NCI-H1694 treated with DMSO at 0.1 percent for 48 hours (cell line): Measurements from ENCODE around the gene PTCHD4.

ENCODE experiments used
- DNase-seq: peaks from one replicate; lab custom pipeline; 2025; lab: John Stamatoyannopoulos, UW

Gene PTCHD4

GRCh38 chr6:48099713-48100587, 11.0 kb downstream of the PTCHD4 start:
- no peak for DNase-seq

- DNase-seq, result no peak
These were observed 12.1 kb downstream of the PTCHD4 start for GRCh38 chr6:48098923-48099322.

GRCh38 chr6:48092550-48093217, 18.3 kb downstream of the PTCHD4 start:
- no peak for DNase-seq

- DNase-seq, result no peak
These were observed 20.5 kb downstream of the PTCHD4 start for GRCh38 chr6:48090546-48090945.

GRCh38 chr6:48087448-48087847, 23.5 kb downstream of the PTCHD4 start:
- DNase-seq, result no peak

GRCh38 chr6:48086187-48086586, 24.8 kb downstream of the PTCHD4 start:
- DNase-seq, result no peak

GRCh38 chr6:48085131-48085741, 25.8 kb downstream of the PTCHD4 start:
- no peak for DNase-seq

- DNase-seq, result no peak
These were observed 26.8 kb downstream of the PTCHD4 start for GRCh38 chr6:48084201-48084600.

GRCh38 chr6:48080227-48081009, 30.6 kb downstream of the PTCHD4 start:
- DNase-seq, result no peak

- DNase-seq, result no peak
These were observed 32.9 kb downstream of the PTCHD4 start for GRCh38 chr6:48078120-48078519.

GRCh38 chr6:48075181-48075580, 35.8 kb downstream of the PTCHD4 start:
- DNase-seq, result no peak

- DNase-seq, result no peak
These were observed 36.8 kb downstream of the PTCHD4 start for GRCh38 chr6:48073976-48074767.

- DNase-seq, result no peak
These were observed 39.2 kb downstream of the PTCHD4 start for GRCh38 chr6:48071833-48072232.

- no peak for DNase-seq
These were observed 41.7 kb downstream of the PTCHD4 start for GRCh38 chr6:48069280-48069679.

- DNase-seq, result no peak
These were observed 42.4 kb downstream of the PTCHD4 start for GRCh38 chr6:48068278-48069251.

GRCh38 chr6:48067886-48068277, 43.1 kb downstream of the PTCHD4 start:
- DNase-seq, result no peak

GRCh38 chr6:48067148-48067712, 43.8 kb downstream of the PTCHD4 start:
- DNase-seq, result no peak

GRCh38 chr6:48061265-48061990, 49.6 kb downstream of the PTCHD4 start:
- DNase-seq, result no peak
